Fibroblast of pulmonary artery (primary cell): ENCODE results near the gene ST3GAL3.

Experiments used
- DNase-seq: peaks from one replicate; pipeline ENCODE4 v3.0.0-alpha.2; 2010; ENCODE audit warnings: low read depth
- H3K4me3 ChIP-seq: replicated peaks from 2 replicates; pipeline ENCODE4 v1.5.1; 2011; ENCODE audit warnings: low read depth, mild to moderate bottlenecking, control low read depth, low read length, moderate library complexity
- TF ChIP-seq, protein P1 (sequence below): IDR thresholded peaks from 2 replicates; pipeline ENCODE4 v1.5.1; 2011; ENCODE audit warnings: mild to moderate bottlenecking, control low read depth, low read length, inconsistent platforms; ENCODE audit errors: missing control alignments

Gene ST3GAL3

DNA sequence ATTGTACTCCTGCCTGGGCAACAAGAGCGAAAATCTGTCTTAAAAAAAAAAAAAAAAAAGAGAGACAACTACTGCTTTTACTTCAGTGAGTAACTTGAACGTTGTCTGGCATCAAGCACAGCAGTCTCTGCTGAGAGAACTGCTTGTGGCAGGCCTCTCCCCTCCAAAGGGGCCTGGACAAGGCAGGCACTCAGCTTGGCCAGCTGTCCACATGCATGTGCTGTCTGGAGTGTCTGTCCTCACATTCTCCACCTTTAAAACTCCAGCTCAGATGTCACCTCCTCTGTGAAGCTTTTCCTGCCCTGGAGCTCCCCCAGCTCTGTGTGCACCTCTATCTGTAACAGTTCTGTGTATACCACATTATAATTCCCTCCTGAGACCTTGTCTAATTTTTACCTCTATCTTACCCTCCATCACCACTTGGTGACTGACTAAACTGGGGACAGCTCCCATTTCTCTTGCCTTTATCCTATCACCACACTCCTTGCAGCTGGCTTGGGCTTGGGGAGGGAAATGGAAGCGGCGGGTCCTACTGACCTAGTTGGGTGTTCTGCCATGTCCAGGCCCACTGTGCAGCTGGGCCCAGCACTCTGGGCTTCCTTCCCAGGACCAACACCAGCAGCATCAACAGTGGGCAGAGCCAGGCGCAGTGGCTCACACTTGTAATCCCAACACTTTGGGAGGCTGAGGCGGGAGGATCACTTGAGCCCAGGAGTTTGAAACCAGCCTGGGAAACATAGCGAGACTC is 154.8 kb downstream of the ST3GAL3 start:
- DNase-seq, result no peak
- no peak overlapping the region for H3K4me3 ChIP-seq
- TF ChIP-seq, protein P1, sequence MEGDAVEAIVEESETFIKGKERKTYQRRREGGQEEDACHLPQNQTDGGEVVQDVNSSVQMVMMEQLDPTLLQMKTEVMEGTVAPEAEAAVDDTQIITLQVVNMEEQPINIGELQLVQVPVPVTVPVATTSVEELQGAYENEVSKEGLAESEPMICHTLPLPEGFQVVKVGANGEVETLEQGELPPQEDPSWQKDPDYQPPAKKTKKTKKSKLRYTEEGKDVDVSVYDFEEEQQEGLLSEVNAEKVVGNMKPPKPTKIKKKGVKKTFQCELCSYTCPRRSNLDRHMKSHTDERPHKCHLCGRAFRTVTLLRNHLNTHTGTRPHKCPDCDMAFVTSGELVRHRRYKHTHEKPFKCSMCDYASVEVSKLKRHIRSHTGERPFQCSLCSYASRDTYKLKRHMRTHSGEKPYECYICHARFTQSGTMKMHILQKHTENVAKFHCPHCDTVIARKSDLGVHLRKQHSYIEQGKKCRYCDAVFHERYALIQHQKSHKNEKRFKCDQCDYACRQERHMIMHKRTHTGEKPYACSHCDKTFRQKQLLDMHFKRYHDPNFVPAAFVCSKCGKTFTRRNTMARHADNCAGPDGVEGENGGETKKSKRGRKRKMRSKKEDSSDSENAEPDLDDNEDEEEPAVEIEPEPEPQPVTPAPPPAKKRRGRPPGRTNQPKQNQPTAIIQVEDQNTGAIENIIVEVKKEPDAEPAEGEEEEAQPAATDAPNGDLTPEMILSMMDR, result no peak

DNA sequence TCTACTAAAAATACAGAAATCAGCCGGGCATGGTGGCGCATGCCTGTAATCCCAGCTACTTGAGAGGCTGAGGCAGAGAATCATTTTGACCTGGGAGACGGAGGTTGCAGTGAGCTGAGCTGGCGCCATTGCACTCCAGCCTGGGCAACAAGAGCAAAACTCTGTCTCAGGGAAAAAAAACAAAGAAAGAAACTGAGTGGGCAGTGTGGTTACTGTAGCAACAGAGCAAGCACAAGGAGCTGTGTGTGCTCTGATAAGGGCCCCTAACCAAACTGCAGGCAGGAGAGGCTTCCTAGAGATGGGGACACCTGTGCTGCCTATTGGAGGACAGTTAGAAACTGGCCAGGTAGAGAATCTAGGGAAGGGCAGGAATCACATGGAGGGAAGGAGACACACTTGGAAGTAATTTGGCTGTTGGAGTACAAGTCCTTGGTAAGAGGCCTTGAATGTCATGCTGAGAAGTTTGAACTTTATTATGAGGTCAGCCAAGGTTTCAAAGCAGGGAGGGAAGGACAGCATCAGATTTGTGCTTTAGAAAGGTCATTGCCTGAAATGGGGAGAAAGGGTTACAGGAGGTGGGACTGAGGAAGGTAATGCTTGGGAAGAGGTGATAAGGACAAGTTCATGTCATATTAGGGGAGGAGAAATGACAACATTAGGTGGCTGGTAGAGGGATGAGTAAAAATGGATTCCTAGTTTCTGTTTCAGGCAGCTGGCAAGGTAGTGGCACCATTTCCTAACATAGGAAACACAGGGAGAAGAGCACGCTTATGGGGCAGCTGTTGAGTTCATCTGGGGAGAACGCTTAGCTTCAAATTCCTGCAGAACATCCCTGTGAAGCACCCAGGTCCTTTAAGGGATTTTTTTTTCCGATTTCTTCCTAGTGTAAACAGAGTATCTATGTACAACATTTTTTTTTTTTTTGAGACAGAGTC is 157.0 kb downstream of the ST3GAL3 start:
- DNase-seq, result no peak
- TF ChIP-seq, protein P1, result no peak
- no peak overlapping the region for H3K4me3 ChIP-seq

DNA sequence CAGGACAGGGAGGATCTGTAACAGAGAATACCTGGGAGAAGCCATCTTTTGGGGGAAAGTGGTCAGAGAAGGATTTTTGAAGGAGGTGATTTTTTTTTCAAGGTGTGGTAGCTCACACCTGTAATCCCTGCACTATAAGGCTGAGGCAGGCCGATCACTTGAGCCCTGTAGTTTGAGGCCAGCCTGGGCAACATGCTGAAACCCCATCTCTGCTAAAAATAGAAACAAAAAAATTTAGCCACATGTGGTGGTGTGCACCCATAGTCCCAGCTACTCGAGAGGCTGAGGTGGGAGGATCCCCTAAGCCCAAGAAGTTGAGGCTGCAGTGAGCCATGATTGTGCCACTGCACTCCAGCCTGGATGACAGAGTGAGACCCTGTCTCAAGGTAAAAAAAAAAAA is 158.9 kb downstream of the ST3GAL3 start:
- DNase-seq, result no peak
- TF ChIP-seq, protein P1, result no peak

DNA sequence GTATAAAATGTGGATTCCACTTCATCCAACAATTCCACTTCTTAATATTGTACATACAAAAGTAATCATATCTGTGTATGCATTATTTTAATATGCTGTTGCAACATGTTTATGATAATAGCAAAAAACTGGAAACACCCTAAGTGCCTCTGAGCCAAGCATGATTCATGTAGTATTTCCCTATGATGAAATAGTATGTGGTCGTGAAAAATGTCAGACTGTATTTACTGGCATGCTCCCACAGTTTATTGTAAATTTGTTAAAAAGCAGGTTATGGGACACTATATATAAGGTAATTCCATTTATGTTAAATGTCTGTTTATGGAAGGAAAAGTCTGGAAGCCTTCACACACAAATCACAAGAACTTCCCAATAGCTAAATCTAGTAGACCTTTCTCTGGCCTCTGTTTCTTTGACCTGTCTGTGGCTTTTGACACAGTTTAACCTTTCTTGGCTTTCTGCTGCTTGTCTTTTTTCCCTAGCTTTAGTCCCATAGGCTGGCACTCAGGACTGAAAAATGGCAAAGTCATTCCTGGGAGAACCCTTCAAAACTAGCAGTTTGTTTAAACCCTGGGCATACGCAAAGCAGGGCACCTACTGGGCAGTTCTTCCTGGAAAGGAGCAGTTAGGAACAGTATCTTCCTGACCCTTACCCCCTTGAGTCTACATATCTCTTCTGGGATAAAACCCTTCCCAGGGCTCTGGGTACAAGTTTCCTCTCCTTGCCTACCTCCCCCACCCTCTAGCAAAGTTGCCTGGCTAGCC is 160.8 kb downstream of the ST3GAL3 start:
- TF ChIP-seq, protein P1, result no peak
- peak; percentile 84 for DNase-seq
- H3K4me3 ChIP-seq, result no peak overlapping the region

More for the DNA sequence above, 158.9 kb downstream of the ST3GAL3 start:
- no peak overlapping the region for H3K4me3 ChIP-seq

DNA sequence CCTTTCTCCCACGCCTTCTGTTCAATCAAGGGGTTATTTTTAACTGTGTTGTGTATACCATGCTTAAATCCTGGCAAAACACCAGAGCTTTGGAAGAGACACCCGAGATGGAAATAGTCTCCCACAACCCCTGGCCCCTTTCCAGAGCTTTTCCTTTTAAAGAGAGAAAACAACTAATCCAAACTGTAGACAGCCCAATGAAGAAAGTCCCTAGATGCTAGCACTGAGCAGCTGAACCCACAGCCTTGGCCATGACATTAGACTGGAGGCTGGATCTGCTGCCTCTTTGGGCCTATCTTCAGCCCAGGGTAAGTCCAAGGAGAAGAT is 161.4 kb downstream of the ST3GAL3 start:
- DNase-seq, result peak; percentile 92
- no peak overlapping the region for H3K4me3 ChIP-seq
- TF ChIP-seq, protein P1, result no peak

DNA sequence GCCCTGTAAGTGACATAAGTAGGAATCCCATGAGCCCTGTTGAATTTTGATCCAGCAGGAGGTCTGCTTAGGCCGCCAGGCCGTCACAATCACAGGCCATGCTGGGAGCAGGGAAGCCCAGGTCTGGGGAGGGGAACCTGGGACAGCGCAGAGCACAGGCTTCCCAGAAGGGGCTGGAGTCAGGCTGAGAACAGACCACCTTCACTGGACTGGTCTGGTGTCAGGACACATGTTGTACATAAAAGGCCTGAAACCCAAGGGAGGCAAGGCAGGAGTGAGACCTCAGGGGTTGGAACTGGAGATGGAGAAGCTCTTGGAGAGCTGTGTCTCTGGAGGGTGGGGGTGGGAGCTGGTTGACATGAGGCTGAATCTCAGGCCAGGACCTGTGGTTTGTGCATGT is 163.0 kb downstream of the ST3GAL3 start:
- TF ChIP-seq, protein P1, result no peak
- no peak for DNase-seq

More for the DNA sequence above, 163.0 kb downstream of the ST3GAL3 start:
- H3K4me3 ChIP-seq, result no peak overlapping the region
